ENCODE data around the gene TLL2.

- no peak for TF ChIP-seq CREB1 (IDR thresholded peaks at IDR 0.05; ENCODE audit: low read depth)
- no peak for TF ChIP-seq TCF12 (IDR thresholded peaks at IDR 0.05; ENCODE audit: low read depth)
- no peak for TF ChIP-seq TAF1 (IDR thresholded peaks at IDR 0.05; ENCODE audit: low read depth)
- TF ChIP-seq EP300 (IDR thresholded peaks at IDR 0.05; ENCODE audit: borderline replicate concordance): no peak
- peak; percentile 74 for TF ChIP-seq RAD21 (IDR thresholded peaks at IDR 0.05; ENCODE audit: low read depth)
- no peak for TF ChIP-seq MAX (IDR thresholded peaks at IDR 0.05)
- no peak for TF ChIP-seq YY1 (IDR thresholded peaks at IDR 0.05; ENCODE audit: low read depth)
- TF ChIP-seq EGR1 (IDR thresholded peaks at IDR 0.05): no peak
- no peak for TF ChIP-seq REST (IDR thresholded peaks at IDR 0.05; ENCODE audit: low read depth)
Observed at GRCh38 chr10:96370584-96371157, 143.1 kb downstream of the TLL2 start.
